HepG2 (cell line): ENCODE measurements around the gene CDK5RAP2. TPM values are rescaled to one million over a fixed set of nuclear protein-coding genes. Genes with fewer than 3 reads are reported as not detected.

Experiments
- ATAC-seq: fragments of 200-7000 bp; cut with Tn5 transposase; 3 replicates; pipeline ENCODE4 v1.9.1; 2020; ENCODE audit warnings: mild to moderate bottlenecking, moderate library complexity
- BruUV-seq: library from RNA; stranded (reverse); fragments of 400-500 nt; replicated peaks from 2 replicates; lab custom pipeline; 2021; lab: Mats Ljungman, UMichigan
- CTCF ChIA-PET: fragments of 300-600 bp; formaldehyde crosslinking; extraction: SDS; loops from one replicate; lab custom pipeline; 2021; ENCODE audit warnings: low total read pairs, inconsistent platforms, low intra/inter-chr PET ratio; lab: Yijun Ruan, JAX
- POLR2A ChIA-PET: fragments of 350-600 bp; sonication (Branson Sonifier 250); formaldehyde crosslinking; loops from one replicate; lab custom pipeline; 2020; ENCODE audit warnings: antibody characterized with exemption, inconsistent platforms; lab: Yijun Ruan, JAX
- DNase-seq: peaks from one replicate; pipeline ENCODE4 v3.0.0-alpha.2; 2015; ENCODE audit warnings: low spot score
- FAIRE-seq: peaks from 3 replicates; lab custom pipeline; 2011; peaks lifted over from hg19 to GRCh38; lab: Jason Lieb, UNC
- H2AFZ ChIP-seq: one replicate; pipeline ENCODE4 v1.6.1; 2011; ENCODE audit warnings: low read length, inconsistent platforms
- H3K27ac ChIP-seq: fragments of 300-600 bp; 3 replicates; pipeline ENCODE4 v1.8.0; 2011; ENCODE audit warnings: mixed run types, mild to moderate bottlenecking, mixed read lengths, low read length, inconsistent platforms; ENCODE audit not compliant: insufficient read depth; ENCODE audit errors: extremely low read length
- H3K27me3 ChIP-seq, 2 experiments: fragments of 200-600 bp in 1 of 2; 2 replicates in 1 of 2; 3 replicates in 1 of 2; pipeline versions ENCODE4 v1.6.0 to v1.8.0; 2011; ENCODE audit warnings: low read length in 2 of 2, mild to moderate bottlenecking in 2 of 2, moderate library complexity in 2 of 2, inconsistent platforms in 1 of 2; ENCODE audit not compliant: insufficient read depth in 2 of 2, control insufficient read depth in 1 of 2
- H3K36me3 ChIP-seq, 2 experiments: fragments of 200-600 bp in 1 of 2; replicated peaks in 1 of 2; 2 replicates in 1 of 2; 3 replicates in 1 of 2; pipeline versions ENCODE4 v1.5.1 to v1.8.0; 2011; ENCODE audit warnings: low read length in 2 of 2, inconsistent platforms in 1 of 2; ENCODE audit not compliant: insufficient read depth in 2 of 2, control insufficient read depth in 1 of 2
- H3K4me1 ChIP-seq: 2 replicates; pipeline ENCODE4 v1.5.1; 2012; ENCODE audit warnings: low read length, inconsistent platforms; ENCODE audit not compliant: insufficient read depth
- H3K4me2 ChIP-seq: 2 replicates; pipeline ENCODE4 v1.6.0; 2011; ENCODE audit warnings: low read depth, low read length, inconsistent platforms
- H3K4me3 ChIP-seq, 3 experiments: fragments of 200-600 bp in 1 of 3; sonication (generic), shearing (Covaris generic) in 1 of 3; replicated peaks in 1 of 3; 2 replicates each; pipeline ENCODE4 v1.5.1; 2011 to 2016; ENCODE audit warnings: low read length in 3 of 3, inconsistent platforms in 2 of 3, low read depth in 2 of 3, mild to moderate bottlenecking in 2 of 3, control low read depth in 1 of 3, mixed read lengths in 1 of 3; ENCODE audit not compliant: insufficient read depth in 1 of 3
- H3K79me2 ChIP-seq: one replicate; pipeline ENCODE4 v1.6.1; 2011; ENCODE audit warnings: low read length, inconsistent platforms; ENCODE audit not compliant: insufficient read depth
- H3K9ac ChIP-seq: 2 replicates; pipeline ENCODE4 v1.6.0; 2011; ENCODE audit warnings: mild to moderate bottlenecking, low read depth, low read length, inconsistent platforms; ENCODE audit not compliant: insufficient read depth
- H3K9me3 ChIP-seq: 2 replicates; pipeline ENCODE4 v1.5.1; 2012; ENCODE audit warnings: mild to moderate bottlenecking, low read length
- H4K20me1 ChIP-seq: 2 replicates; pipeline ENCODE4 v1.6.0; 2011; ENCODE audit warnings: inconsistent platforms, mild to moderate bottlenecking, low read length, moderate library complexity; ENCODE audit not compliant: insufficient read depth
- ATF1 ChIP-seq: IDR thresholded peaks from 2 replicates; pipeline ENCODE4 v1.6.1; 2016; ENCODE audit warnings: mild to moderate bottlenecking, control low read depth
- HDAC1 ChIP-seq: sonication (generic); formaldehyde crosslinking; IDR thresholded peaks from 2 replicates; pipeline ENCODE4 v1.5.1; 2020; ENCODE audit warnings: mild to moderate bottlenecking, missing genetic modification reagents
- HHEX ChIP-seq: IDR thresholded peaks from 2 replicates; pipeline ENCODE4 v1.6.1; 2016; ENCODE audit warnings: control low read depth
- NRL ChIP-seq: sonication (generic); formaldehyde crosslinking; IDR thresholded peaks from 2 replicates; pipeline ENCODE4 v1.5.0; 2020; ENCODE audit warnings: missing genetic modification reagents, mild to moderate bottlenecking, moderate library complexity, borderline replicate concordance
- PHB2 ChIP-seq: fragments of 450-650 bp; IDR thresholded peaks from 2 replicates; pipeline ENCODE4 v1.6.1; 2018; ENCODE audit not compliant: partially characterized antibody
- PRDM15 ChIP-seq: sonication (generic); formaldehyde crosslinking; IDR thresholded peaks from 2 replicates; pipeline ENCODE4 v1.4.0; 2020; ENCODE audit warnings: missing genetic modification reagents
- RORA ChIP-seq: sonication (generic); formaldehyde crosslinking; IDR thresholded peaks from 2 replicates; pipeline ENCODE4 v1.5.0; 2020; ENCODE audit warnings: mild to moderate bottlenecking, missing genetic modification reagents, moderate library complexity
- ZNF17 ChIP-seq: sonication (generic); formaldehyde crosslinking; IDR thresholded peaks from 2 replicates; pipeline ENCODE4 v1.5.0; 2020; ENCODE audit warnings: mild to moderate bottlenecking, missing genetic modification reagents
- ZNF275 ChIP-seq: sonication (generic); formaldehyde crosslinking; IDR thresholded peaks from 2 replicates; pipeline ENCODE4 v1.8.0; 2022; ENCODE audit warnings: missing genetic modification reagents, mild to moderate bottlenecking, inconsistent platforms, borderline replicate concordance
- WGBS: methylation state at CpG from one replicate; pipeline ENCODE4 v1.1.6; 2017; ENCODE audit warnings: low lambda C conversion rate; 5-methylcytosine and 5-hydroxymethylcytosine counted together
- in situ Hi-C: cut with HindIII; loops from 2 replicates; pipeline ENCODE4 v1.10.0; 2017; ENCODE audit warnings: low pct_unique_long_range_greater_than_20kb; ENCODE audit not compliant: extremely low pct_ligation_motif_present
- intact Hi-C: fragments of 100-400 bp; cut with micrococcal nuclease; formaldehyde crosslinking; loops from one replicate; pipeline ENCODE4 v1.10.0; 2022; ENCODE audit not compliant: unreplicated experiment
- polyA plus RNA-seq, 8 experiments: library from polyadenylated mRNA; depleted of rRNA in 3 of 8; stranded (reverse) in 7 of 8; unstranded in 1 of 8; fragments of >200 nt; fragmentation: Illumina TruSeq in 4 of 8; extraction: Trizol in 4 of 8; gene quantifications; 2 replicates each; pipeline versions ENCODE4 v1.2.1 to v1.2.3, GENCODE V29; 2011 to 2016; ENCODE audit warnings: low read depth in 4 of 8, missing spikeins in 1 of 8, mixed read lengths in 1 of 8; ENCODE audit not compliant: insufficient read depth in 1 of 8
- total RNA-seq, 5 experiments: library from RNA; depleted of rRNA; stranded (reverse); fragments of >200 nt; fragmentation: Illumina TruSeq; extraction: Trizol; gene quantifications; 2 replicates each; pipeline ENCODE4 v1.2.3, GENCODE V29; 2016; ENCODE audit warnings: low read depth in 1 of 5
- TF ChIP-seq, protein P1 (sequence below): sonication (generic); formaldehyde crosslinking; conservative IDR thresholded peaks from 2 replicates; pipeline ENCODE4 v1.4.0; 2020; ENCODE audit warnings: missing genetic modification reagents
- TF ChIP-seq, protein P2 (sequence below): sonication (generic); formaldehyde crosslinking; IDR thresholded peaks from 2 replicates; pipeline ENCODE4 v1.5.1; 2020; ENCODE audit warnings: mild to moderate bottlenecking, missing genetic modification reagents, moderate library complexity

Gene CDK5RAP2
- total and polyA plus RNA-seq, 2 of the 13 experiments (the other 11 are each of a cell fraction or from before 2014, with no cell fraction given) = 31.8 to 42.2 TPM

DNA sequence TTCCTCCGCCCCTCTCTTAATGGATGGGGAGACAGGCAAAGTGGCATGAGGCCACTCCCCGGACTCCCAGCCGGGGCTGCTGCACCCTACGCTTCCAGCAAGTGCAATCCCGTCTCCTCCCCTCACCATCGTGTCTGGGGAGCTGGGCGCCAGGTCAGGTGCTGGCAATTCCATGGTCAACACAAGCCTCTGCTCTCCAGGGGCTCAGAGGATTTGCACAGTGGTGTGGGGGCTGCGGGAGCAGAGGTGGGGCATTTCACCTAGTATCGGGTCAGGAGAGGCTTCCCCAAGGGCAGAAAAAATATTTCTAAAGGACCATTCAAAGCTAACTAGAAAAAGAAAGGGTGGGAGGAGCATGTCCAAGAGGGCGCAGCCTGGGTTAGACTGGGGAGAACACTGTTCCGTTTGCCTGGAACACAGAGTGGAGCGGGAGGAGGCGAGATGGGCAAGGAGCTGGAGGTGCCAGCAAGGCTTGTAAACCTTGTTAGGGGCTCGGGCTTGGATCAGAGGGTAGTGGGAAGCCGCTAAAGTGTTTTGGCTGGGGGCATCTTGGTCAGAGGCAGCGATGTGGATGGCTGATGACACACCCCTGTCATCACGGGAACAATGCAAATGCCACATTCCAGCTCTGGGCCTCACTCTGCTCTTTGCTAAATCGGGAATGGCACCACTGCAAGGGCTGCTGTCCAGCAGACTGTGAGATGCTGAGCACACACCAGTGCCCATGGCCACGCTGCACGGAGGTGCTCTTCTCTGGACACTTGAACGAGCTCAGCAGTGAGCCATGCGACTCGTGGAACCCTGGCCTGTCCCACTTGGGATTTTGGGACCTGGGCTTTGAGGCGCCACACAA lies 191.7 kb downstream of the CDK5RAP2 start:
- peak overlapping the region; percentile 94 for H3K27ac ChIP-seq
- ChIA-PET POLR2A (interaction anchor here (2.3 kb wide), 1 partner anchor 183 kb away, joined by 6 read pairs; no protein-coding TSS in a partner anchor), CTCF (interaction anchor here (0.8 kb wide), 1 partner anchor 22 kb away, joined by 3 read pairs; no protein-coding TSS in a partner anchor)
- 0 out of 2 replicates have a peak overlapping the region, but pooled peaks have one; percentile 70 for H3K4me2 ChIP-seq
- no peak for DNase-seq
- in situ Hi-C loops = no loop called here
- WGBS = 88% methylated on average over 20 of the region's 24 CpGs
- no peak overlapping the region for H2AFZ ChIP-seq
- H3K79me2 ChIP-seq = no peaks in the 10 kb centered on the region
- BruUV-seq = no TSS peak
- H3K4me1 ChIP-seq = peaks cover 97% of the 10 kb centered on the region
- no peak for FAIRE-seq
- no peaks in the 10 kb centered on the region for H3K27me3 ChIP-seq
- H3K9ac ChIP-seq = no peak overlapping the region
- no peak overlapping the region for H3K4me3 ChIP-seq
- no peak for ATAC-seq
- H3K36me3 ChIP-seq = peaks cover 7 to 40% of the 10 kb centered on the region in 2 experiments
- no peaks in the 10 kb centered on the region for H3K9me3 ChIP-seq
- intact Hi-C loops = no loop called here
- H4K20me1 ChIP-seq = no peaks in the 10 kb centered on the region
- TF ChIP-seq PHB2 (no peak), ATF1 (CRISPR knock-in tag) (no peak), NRL (CRISPR knock-in tag) (no peak), PRDM15 (no peak), HDAC1 (no peak), ZNF275 (CRISPR knock-in tag) (no peak), RORA (CRISPR knock-in tag) (no peak), ZNF17 (no peak), HHEX (no peak)
- TF ChIP-seq, protein P1, sequence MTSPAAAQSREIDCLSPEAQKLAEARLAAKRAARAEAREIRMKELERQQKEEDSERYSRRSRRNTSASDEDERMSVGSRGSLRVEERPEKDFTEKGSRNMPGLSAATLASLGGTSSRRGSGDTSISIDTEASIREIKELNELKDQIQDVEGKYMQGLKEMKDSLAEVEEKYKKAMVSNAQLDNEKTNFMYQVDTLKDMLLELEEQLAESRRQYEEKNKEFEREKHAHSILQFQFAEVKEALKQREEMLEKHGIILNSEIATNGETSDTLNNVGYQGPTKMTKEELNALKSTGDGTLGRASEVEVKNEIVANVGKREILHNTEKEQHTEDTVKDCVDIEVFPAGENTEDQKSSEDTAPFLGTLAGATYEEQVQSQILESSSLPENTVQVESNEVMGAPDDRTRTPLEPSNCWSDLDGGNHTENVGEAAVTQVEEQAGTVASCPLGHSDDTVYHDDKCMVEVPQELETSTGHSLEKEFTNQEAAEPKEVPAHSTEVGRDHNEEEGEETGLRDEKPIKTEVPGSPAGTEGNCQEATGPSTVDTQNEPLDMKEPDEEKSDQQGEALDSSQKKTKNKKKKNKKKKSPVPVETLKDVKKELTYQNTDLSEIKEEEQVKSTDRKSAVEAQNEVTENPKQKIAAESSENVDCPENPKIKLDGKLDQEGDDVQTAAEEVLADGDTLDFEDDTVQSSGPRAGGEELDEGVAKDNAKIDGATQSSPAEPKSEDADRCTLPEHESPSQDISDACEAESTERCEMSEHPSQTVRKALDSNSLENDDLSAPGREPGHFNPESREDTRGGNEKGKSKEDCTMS (CRISPR knock-in tag) = no peak
- TF ChIP-seq, protein P2, sequence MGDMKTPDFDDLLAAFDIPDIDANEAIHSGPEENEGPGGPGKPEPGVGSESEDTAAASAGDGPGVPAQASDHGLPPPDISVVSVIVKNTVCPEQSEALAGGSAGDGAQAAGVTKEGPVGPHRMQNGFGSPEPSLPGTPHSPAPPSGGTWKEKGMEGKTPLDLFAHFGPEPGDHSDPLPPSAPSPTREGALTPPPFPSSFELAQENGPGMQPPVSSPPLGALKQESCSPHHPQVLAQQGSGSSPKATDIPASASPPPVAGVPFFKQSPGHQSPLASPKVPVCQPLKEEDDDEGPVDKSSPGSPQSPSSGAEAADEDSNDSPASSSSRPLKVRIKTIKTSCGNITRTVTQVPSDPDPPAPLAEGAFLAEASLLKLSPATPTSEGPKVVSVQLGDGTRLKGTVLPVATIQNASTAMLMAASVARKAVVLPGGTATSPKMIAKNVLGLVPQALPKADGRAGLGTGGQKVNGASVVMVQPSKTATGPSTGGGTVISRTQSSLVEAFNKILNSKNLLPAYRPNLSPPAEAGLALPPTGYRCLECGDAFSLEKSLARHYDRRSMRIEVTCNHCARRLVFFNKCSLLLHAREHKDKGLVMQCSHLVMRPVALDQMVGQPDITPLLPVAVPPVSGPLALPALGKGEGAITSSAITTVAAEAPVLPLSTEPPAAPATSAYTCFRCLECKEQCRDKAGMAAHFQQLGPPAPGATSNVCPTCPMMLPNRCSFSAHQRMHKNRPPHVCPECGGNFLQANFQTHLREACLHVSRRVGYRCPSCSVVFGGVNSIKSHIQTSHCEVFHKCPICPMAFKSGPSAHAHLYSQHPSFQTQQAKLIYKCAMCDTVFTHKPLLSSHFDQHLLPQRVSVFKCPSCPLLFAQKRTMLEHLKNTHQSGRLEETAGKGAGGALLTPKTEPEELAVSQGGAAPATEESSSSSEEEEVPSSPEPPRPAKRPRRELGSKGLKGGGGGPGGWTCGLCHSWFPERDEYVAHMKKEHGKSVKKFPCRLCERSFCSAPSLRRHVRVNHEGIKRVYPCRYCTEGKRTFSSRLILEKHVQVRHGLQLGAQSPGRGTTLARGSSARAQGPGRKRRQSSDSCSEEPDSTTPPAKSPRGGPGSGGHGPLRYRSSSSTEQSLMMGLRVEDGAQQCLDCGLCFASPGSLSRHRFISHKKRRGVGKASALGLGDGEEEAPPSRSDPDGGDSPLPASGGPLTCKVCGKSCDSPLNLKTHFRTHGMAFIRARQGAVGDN = peak; percentile 60
